ENCODE measurements around the gene NF1.
"Not testable (repeated sequence)": the region's sequence is repeated elsewhere in the genome, so short reads cannot be mapped to it uniquely, and the experiment has no call there.

The NF1 gene

GRCh38 chr17:31378638-31379037, 283.9 kb downstream of the NF1 start (continued):
- TF ChIP-seq PRDM1 (tag by site-specific recombination; IDR thresholded peaks at IDR 0.05) (no peak), ZNF114 (tag by site-specific recombination; IDR thresholded peaks at IDR 0.05) (no peak), IKZF3 (tag by site-specific recombination; IDR thresholded peaks at IDR 0.05) (no peak), ZNF785 (tag by site-specific recombination; IDR thresholded peaks at IDR 0.05) (no peak), ZNF513 (tag by site-specific recombination; IDR thresholded peaks at IDR 0.05) (no peak), ZNF518A (tag by site-specific recombination; conservative IDR thresholded peaks at IDR 0.05; ENCODE audit: low read depth) (no peak), ZNF837 (tag by site-specific recombination; IDR thresholded peaks at IDR 0.05) (no peak), ZNF600 (tag by site-specific recombination; IDR thresholded peaks at IDR 0.05) (no peak)

GRCh38 chr17:31379597-31380205, 284.9 kb downstream of the NF1 start:
- ChIA-PET POLR2A (no interaction called here), CTCF (interaction anchor here (0.5 to 4.7 kb wide), 7 partner anchors 9 to 462 kb away, joined by 3 to 27 read pairs (median 3); no protein-coding TSS in a partner anchor)
- no peak overlapping the region for H3K4me3 ChIP-seq (ENCODE audit: low read depth, low read length)
- no peak overlapping the region for H3K27ac ChIP-seq (ENCODE audit: extremely low read depth, low read depth, low read length)
- no peaks in the 10 kb centered on the region for H3K4me1 ChIP-seq (ENCODE audit: control insufficient read depth, insufficient read depth, low read length)
- TF ChIP-seq ZNF830 (tag by site-specific recombination; IDR thresholded peaks at IDR 0.05; ENCODE audit: low read depth) = no peak
- no peak for TF ChIP-seq WT1 (tag by site-specific recombination; IDR thresholded peaks at IDR 0.05)
- no peak for TF ChIP-seq ZNF140 (tag by site-specific recombination; IDR thresholded peaks at IDR 0.05)
- TF ChIP-seq ZNF221 (tag by site-specific recombination; IDR thresholded peaks at IDR 0.05; ENCODE audit: borderline replicate concordance) = no peak
- TF ChIP-seq BCL11A (tag by site-specific recombination; IDR thresholded peaks at IDR 0.05; ENCODE audit: low read depth) = no peak
- TF ChIP-seq ZNF324 (tag by site-specific recombination; IDR thresholded peaks at IDR 0.05) = no peak
- TF ChIP-seq GFI1B (tag by site-specific recombination; IDR thresholded peaks at IDR 0.05) = no peak
- TF ChIP-seq KLF8 (tag by site-specific recombination; IDR thresholded peaks at IDR 0.05) = no peak
- H3K9me3 ChIP-seq (ENCODE audit: control insufficient read depth, insufficient read depth, low read depth, low read length) = no peaks in the 10 kb centered on the region
- H3K36me3 ChIP-seq (ENCODE audit: control insufficient read depth in 2 of 2, insufficient read depth in 1 of 2, low read length in 2 of 2) = peaks cover 9 to 26% of the 10 kb centered on the region in 2 experiments; a peak in 2 of 3 replicates

- ChIA-PET POLR2A (no interaction called here), CTCF (no interaction called here)
These were observed 286.4 kb downstream of the NF1 start for GRCh38 chr17:31381165-31381668.

GRCh38 chr17:31382668-31383275, 288.0 kb downstream of the NF1 start:
- ChIA-PET CTCF (interaction anchor here (0.7 to 1.0 kb wide), 4 partner anchors 53 to 223 kb away, joined by 3 to 4 read pairs (median 4); no protein-coding TSS in a partner anchor), POLR2A (interaction anchor here (0.9 kb wide), 1 partner anchor 11 kb away, joined by 3 read pairs; no protein-coding TSS in a partner anchor)
- H3K9me3 ChIP-seq (ENCODE audit: control insufficient read depth, insufficient read depth, low read depth, low read length) = not testable (repeated sequence)

More at GRCh38 chr17:31381165-31381668, 286.4 kb downstream of the NF1 start:
- no peak overlapping the region for H3K27ac ChIP-seq (ENCODE audit: extremely low read depth, low read depth, low read length)
- H3K36me3 ChIP-seq (ENCODE audit: control insufficient read depth in 2 of 2, insufficient read depth in 1 of 2, low read length in 2 of 2) = peaks cover 0 to 20% of the 10 kb centered on the region in 2 experiments; a peak in 2 of 3 replicates
- H3K9me3 ChIP-seq (ENCODE audit: control insufficient read depth, insufficient read depth, low read depth, low read length) = no peaks in the 10 kb centered on the region
- H3K4me3 ChIP-seq (ENCODE audit: low read depth, low read length) = no peak overlapping the region
- TF ChIP-seq ZNF366 (tag by site-specific recombination; conservative IDR thresholded peaks at IDR 0.05) = no peak
- TF ChIP-seq WT1 (tag by site-specific recombination; IDR thresholded peaks at IDR 0.05) = no peak
- TF ChIP-seq ZNF175 (tag by site-specific recombination; IDR thresholded peaks at IDR 0.05) = no peak
- no peak for TF ChIP-seq ELK4 (IDR thresholded peaks at IDR 0.05; ENCODE audit: borderline replicate concordance, low read depth, low read length)
- no peak for TF ChIP-seq ZNF777 (tag by site-specific recombination; IDR thresholded peaks at IDR 0.05; ENCODE audit: borderline replicate concordance)
- TF ChIP-seq PRDM1 (tag by site-specific recombination; IDR thresholded peaks at IDR 0.05) = no peak
- TF ChIP-seq ZFP3 (tag by site-specific recombination; IDR thresholded peaks at IDR 0.05; ENCODE audit: low read depth) = no peak
- H3K4me1 ChIP-seq (ENCODE audit: control insufficient read depth, insufficient read depth, low read length) = no peaks in the 10 kb centered on the region

More at GRCh38 chr17:31382668-31383275, 288.0 kb downstream of the NF1 start:
- not testable (repeated sequence) for H3K4me3 ChIP-seq (ENCODE audit: low read depth, low read length); H3K4me1 ChIP-seq (ENCODE audit: control insufficient read depth, insufficient read depth, low read length); H3K27ac ChIP-seq (ENCODE audit: extremely low read depth, low read depth, low read length)
- H3K36me3 ChIP-seq (ENCODE audit: control insufficient read depth in 2 of 2, insufficient read depth in 1 of 2, low read length in 2 of 2) = peaks cover 0 to 15% of the 10 kb centered on the region in 2 experiments; a peak in 2 of 3 replicates

All from HEK293 (cell line).